ENCODE data around the gene EPS8.

The EPS8 gene

GRCh38 chr12:15829949-15830348, 40.8 kb upstream of the EPS8 start:
- TF ChIP-seq POLR2AphosphoS5 (IDR thresholded peaks at IDR 0.05; ENCODE audit: low read depth, low read length) (no peak), TAF1 (IDR thresholded peaks at IDR 0.05; ENCODE audit: borderline replicate concordance, insufficient read depth, low read length) (no peak), FOXP2 (optimal IDR thresholded peaks at IDR 0.05; ENCODE audit: borderline replicate concordance, extremely low read depth, extremely low read length, insufficient read depth) (no peak), SIN3A (IDR thresholded peaks at IDR 0.05; ENCODE audit: borderline replicate concordance, insufficient read depth, low read length) (no peak), REST (IDR thresholded peaks at IDR 0.05; ENCODE audit: insufficient read depth in 1 of 2, low read depth in 2 of 2, low read length in 2 of 2) (no peak)

GRCh38 chr12:15829255-15829654, 40.1 kb upstream of the EPS8 start:
- TF ChIP-seq TAF1 (IDR thresholded peaks at IDR 0.05; ENCODE audit: borderline replicate concordance, insufficient read depth, low read length) (no peak), FOXP2 (optimal IDR thresholded peaks at IDR 0.05; ENCODE audit: borderline replicate concordance, extremely low read depth, extremely low read length, insufficient read depth) (no peak), POLR2AphosphoS5 (IDR thresholded peaks at IDR 0.05; ENCODE audit: low read depth, low read length) (no peak), REST (IDR thresholded peaks at IDR 0.05; ENCODE audit: insufficient read depth in 1 of 2, low read depth in 2 of 2, low read length in 2 of 2) (no peak), SIN3A (IDR thresholded peaks at IDR 0.05; ENCODE audit: borderline replicate concordance, insufficient read depth, low read length) (no peak)

DNA sequence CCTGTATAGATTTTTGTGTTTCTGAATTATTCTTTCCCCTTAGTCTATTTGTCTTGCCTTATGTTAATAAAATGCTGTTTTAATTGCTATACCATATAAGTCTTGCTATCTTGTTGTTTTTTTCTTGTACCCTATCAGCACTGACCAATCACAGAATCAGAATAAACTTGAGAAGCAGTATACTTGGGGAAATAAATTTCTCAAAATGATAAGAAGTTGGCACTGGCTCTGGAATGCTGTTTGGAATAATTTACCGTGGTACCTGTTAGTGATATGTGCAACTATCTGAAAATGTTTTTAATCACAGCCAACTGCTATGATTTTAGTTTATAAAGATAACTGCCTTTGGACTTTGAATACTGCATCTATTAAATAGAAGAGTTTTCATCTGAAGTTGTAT, 37.9 kb upstream of the EPS8 start:
- TF ChIP-seq FOXP2 (optimal IDR thresholded peaks at IDR 0.05; ENCODE audit: borderline replicate concordance, extremely low read depth, extremely low read length, insufficient read depth) (no peak), POLR2AphosphoS5 (IDR thresholded peaks at IDR 0.05; ENCODE audit: low read depth, low read length) (no peak), TAF1 (IDR thresholded peaks at IDR 0.05; ENCODE audit: borderline replicate concordance, insufficient read depth, low read length) (no peak), REST (IDR thresholded peaks at IDR 0.05; ENCODE audit: insufficient read depth in 1 of 2, low read depth in 2 of 2, low read length in 2 of 2) (no peak), SIN3A (IDR thresholded peaks at IDR 0.05; ENCODE audit: borderline replicate concordance, insufficient read depth, low read length) (no peak)

GRCh38 chr12:15824516-15824915, 35.3 kb upstream of the EPS8 start:
- TF ChIP-seq SIN3A (IDR thresholded peaks at IDR 0.05; ENCODE audit: borderline replicate concordance, insufficient read depth, low read length) = no peak

- TF ChIP-seq FOXP2 (optimal IDR thresholded peaks at IDR 0.05; ENCODE audit: borderline replicate concordance, extremely low read depth, extremely low read length, insufficient read depth) (no peak), TAF1 (IDR thresholded peaks at IDR 0.05; ENCODE audit: borderline replicate concordance, insufficient read depth, low read length) (no peak), REST (IDR thresholded peaks at IDR 0.05; ENCODE audit: insufficient read depth in 1 of 2, low read depth in 2 of 2, low read length in 2 of 2) (no peak), POLR2AphosphoS5 (IDR thresholded peaks at IDR 0.05; ENCODE audit: low read depth, low read length) (no peak), SIN3A (IDR thresholded peaks at IDR 0.05; ENCODE audit: borderline replicate concordance, insufficient read depth, low read length) (no peak)
These were observed 34.4 kb upstream of the EPS8 start for GRCh38 chr12:15823360-15824128.

All from PFSK-1 (cell line).